Mammary microvascular endothelial cell (primary cell): ENCODE measurements around the gene SH3PXD2B. TPM values are rescaled to one million over a fixed set of nuclear protein-coding genes. Genes with fewer than 3 reads are reported as not detected.

Source experiments
- total RNA-seq: library from RNA; depleted of rRNA; stranded (reverse); fragments of >200 nt; gene quantifications from 2 replicates; pipeline ENCODE4 v1.2.3, GENCODE V29; 2015

SH3PXD2B gene
- total RNA-seq: 15.7 and 19.1 TPM in 2 replicates

DNA sequence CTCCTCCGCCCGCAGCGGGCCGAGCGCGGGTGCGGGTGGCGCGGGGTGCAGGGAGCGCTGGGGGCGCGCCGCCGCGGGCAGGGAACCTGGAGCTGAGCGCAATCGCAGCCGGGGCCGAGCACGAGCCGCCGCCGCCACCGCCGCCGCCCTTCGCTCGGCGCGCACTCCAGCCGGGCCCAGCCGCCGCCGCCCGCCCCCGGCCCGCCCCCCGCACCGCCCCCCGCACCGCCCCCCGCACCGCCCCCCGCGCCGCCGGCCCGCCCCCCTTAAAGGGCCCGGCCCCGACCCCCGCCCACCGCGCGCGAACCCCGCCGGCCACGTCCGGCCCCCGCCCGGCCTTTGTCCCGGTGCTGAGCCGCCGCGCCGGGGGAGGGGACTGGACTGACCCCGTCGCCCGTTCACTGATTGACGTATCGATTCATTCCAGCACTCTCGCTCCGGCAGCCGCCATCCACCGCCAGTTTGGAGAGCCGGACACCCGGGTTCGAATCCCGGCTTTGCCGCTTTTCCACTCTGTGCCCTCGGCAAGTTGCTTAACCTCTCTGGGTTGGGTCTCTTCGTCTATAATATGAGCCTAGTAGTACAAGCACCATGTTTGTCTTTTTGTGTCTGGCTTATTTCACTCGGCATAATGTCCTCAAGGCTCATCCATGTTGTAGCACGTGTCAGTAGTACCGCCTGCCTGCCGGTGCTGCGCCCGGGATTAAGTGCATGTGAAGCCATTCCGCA lies at the start of gene SH3PXD2B:
SH3PXD2B (minus strand) TSS at position 168 of the 729 bp plus-strand sequence. CDS start 173 bp downstream, outside the sequence.

DNA sequence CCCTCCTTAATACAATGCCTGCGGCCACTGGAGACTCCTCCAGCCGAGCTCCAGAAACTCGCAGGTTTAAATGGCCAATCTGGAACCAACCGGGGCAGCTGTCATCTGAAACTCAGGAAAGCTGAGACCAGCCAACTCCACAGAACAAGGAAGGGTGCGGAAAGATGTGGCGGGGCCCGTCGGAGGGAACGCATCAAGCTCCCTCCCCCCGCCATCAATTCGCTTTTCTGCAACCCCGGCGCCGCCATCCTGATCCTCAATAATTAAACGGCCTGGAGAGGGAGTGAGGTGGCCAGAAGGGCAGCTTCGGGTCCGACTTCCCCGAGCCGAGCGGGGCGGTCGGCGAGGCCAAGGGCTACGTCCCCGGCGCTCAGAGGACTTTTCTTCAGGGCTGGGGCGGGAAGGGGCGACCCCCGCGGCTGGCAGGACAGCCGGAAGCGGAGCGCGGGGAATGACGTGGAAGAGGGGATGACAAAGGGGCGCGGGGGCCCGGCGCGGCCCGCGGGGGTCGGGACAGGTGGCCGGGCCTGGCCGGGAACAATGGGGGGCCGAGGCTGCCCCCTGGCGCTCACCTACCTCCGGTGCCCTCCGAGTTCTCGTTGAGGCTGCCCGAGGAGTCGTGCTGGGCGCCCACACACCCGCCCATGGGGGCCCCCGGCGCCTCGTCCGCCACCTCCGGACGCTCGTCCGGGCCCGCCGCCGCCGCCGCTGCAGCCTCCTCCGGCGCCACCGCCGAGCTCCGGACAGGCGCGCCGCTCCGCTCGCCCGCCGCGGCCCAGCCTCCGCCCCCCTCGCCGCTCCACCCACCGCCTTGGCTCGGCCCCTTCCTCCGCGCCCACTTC lies 171.1 kb downstream of the SH3PXD2B start, which contains the start of gene UBTD2:
UBTD2 (minus strand) TSS at position 745 of the 842 bp plus-strand sequence; CDS start at position 646, 99 bp downstream.

Other genes starting within 250 kb of the SH3PXD2B start
- 14.4 and 17.9 TPM in 2 replicates for gene UBTD2, start 170.8 kb downstream of the SH3PXD2B start, total RNA-seq
- 3.8 and 5.3 TPM in 2 replicates for gene NEURL1B, start 186.7 kb upstream of the SH3PXD2B start, total RNA-seq